ENCODE data around the gene OXGR1.
"Not testable (repeated sequence)": the region's sequence is repeated elsewhere in the genome, so short reads cannot be mapped to it uniquely, and the experiment has no call there.

OXGR1 gene

DNA sequence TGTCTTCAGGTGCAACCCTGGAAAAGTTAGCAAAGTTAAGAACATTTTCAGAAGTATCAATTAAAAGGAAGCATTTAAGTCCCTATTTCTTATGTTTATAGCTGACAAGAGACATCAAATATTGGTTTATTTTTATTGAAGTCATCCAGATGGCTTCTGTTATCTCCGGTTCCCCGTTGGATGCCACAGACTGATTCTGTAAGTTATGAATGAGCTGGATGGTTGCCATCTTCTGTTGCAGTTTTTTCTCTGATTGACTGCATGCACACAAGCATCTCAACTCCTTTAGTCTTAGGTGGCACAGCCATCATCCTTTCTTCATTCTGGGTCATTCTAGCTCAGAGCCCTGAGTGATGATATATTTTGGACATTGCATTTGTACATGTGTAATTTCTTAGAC is 10.6 kb upstream of the OXGR1 start:
- no peak for DNase-seq

GRCh38 chr13:97004096-97004876 is 10.0 kb upstream of the OXGR1 start:
- no peak for DNase-seq

DNA sequence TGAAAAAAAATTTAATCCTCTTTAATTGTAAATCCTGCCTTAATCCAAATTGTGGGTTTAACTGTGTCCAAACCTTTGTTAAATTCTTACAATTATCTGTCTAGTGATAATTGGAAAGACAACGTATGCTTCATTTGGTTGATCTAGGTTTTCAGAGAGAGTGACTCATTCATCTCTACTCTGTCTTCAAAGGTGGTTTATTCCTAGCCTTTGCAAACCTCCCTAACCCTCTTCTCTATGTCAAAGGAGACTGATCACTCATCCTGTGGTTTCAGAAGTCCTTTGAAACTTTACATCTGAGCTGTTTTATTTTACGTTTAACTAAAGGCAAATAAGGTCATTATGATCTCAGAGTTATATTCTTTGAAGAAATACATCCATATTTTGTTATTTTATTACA is 8.8 kb upstream of the OXGR1 start:
- no peak for DNase-seq

DNA sequence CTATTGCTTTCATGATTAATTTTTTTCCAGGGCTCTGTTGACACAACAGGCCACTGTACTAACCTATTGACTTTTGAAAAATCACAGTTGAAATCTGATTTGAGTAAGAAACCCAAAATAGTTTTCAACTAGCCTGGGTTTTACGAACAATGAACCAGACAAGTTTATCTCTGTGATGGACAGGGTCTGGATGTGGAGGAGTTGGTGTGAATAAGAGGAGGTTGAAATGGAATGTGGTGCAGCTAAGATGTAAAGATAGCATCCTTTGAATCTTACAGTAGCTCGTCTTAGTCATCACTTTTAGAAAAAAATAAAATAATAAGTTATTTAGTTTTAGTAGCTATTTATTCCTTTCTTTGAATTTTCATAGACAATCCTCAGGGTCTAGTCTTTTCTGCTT is 8.3 kb upstream of the OXGR1 start:
- DNase-seq, result no peak

- DNase-seq, result no peak
Observed at GRCh38 chr13:97001636-97002035, 7.4 kb upstream of the OXGR1 start.

DNA sequence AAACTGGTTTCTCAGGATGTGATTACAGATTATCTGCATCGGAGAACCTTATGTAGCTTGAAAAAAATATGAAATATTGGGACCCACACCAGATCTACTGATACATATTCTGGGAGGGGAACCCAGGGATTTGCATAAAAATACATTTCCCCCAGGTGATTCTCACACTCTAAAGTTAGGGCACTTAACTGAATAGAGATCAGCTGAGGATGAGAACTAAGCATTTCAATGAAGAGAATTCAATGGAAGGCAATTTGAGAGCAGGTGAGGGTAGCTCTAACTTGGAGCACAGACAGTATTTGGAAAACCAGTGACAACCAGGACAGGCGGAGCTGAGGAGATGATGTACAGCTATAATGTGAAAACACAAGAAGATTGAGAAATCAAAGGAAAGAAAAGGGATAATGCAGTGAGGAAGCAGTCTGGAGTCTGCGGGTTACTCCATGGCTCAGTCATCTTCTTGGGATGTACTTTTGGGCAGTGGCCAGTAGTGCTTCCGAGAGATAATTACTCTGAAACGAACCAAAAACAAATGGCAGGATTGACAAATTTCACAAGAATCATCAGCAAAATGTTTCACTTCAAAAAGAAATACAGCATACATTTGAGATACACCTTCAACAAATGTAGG is 6.1 kb upstream of the OXGR1 start:
- DNase-seq, result no peak

DNA sequence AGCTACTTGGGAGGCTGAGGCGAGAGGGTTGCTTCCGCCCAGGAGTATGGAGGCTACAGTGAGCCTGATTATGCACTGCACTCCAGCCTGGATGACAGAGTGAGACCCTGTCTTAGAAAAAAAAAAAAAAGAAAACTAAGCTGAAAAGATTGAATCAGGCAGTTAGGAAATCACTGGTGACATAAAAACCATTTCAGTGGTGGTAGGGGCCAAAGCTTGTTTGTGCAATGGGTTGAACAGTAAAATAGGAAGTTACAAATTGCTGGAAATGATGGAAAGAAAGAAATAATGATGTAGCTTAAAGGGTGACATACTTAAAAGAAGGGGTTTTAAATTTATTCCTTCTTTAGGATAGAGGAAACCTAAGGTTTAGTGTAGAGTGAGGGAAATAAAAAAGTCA is 4.8 kb upstream of the OXGR1 start:
- DNase-seq, result no peak

DNA sequence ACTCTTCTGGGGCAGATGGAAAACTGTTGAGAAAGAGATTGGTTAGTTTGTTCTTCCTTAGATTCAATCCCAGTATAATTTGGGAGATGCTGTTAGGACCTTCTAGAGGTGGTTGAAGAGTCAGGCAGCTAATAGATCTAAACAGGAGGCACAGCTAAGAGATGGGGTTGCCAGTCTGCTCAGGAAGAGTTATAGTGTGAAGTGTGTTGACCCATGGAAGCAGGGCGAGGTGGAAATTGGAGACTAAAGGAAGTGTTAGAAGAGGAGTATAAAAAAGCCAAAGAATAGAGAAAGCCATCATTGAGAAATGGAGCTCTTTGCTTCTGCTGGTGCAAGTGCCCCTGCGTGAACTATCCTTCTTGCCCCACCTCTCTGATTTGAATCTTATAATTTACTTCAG is 3.8 kb upstream of the OXGR1 start:
- DNase-seq, result no peak

- no peak for DNase-seq
Observed at GRCh38 chr13:96996886-96997285, 2.6 kb upstream of the OXGR1 start.

DNA sequence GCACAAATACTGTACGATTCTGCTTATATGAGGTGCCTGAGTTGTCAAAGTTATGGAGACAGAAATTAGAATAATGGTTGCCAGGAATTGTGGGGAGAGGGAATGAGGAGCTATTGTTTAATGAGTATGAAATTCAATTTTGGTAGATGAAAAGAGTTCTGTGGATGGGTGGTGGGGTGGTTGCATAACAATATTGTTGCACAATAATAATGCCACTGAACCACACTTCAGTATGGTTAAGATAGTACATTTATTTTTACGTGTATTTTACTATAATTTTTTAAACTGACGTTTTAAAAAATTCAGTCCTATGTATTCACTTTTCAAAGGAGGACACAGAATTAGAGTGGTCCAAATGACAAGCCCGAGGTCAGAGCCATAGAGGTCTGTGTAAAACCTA is 1.8 kb upstream of the OXGR1 start:
- no peak for DNase-seq

DNA sequence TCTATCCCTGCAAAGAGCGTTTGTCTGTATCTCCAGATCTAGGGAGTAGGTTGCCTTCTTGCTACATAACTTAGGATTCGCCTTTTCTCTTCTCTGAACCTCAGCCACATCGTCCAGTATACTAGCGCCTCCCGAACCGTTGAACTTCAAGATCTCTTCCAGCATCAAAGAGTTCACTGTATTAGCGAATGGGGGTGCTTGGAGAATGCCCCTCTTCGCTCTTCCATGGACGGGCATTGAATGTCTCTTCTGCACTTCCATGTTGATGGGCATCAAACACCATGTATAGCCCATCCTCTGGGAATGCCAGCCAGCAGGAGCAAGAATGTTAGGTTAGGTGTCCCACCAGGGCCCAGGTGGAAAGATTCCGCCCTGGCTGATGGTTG is 575 bp upstream of the OXGR1 start:
- DNase-seq, result no peak

- DNase-seq, result no peak
Observed at GRCh38 chr13:96993634-96994016, 651 bp downstream of the OXGR1 start.

GRCh38 chr13:96992633-96993032 is 1.6 kb downstream of the OXGR1 start:
- DNase-seq, result no peak

GRCh38 chr13:96991072-96991471 is 3.2 kb downstream of the OXGR1 start:
- no peak for DNase-seq

GRCh38 chr13:96988441-96988840 is 5.8 kb downstream of the OXGR1 start:
- no peak for DNase-seq

- peak; percentile 99 for DNase-seq
Observed at GRCh38 chr13:96984051-96984508, 10.2 kb downstream of the OXGR1 start.

DNA sequence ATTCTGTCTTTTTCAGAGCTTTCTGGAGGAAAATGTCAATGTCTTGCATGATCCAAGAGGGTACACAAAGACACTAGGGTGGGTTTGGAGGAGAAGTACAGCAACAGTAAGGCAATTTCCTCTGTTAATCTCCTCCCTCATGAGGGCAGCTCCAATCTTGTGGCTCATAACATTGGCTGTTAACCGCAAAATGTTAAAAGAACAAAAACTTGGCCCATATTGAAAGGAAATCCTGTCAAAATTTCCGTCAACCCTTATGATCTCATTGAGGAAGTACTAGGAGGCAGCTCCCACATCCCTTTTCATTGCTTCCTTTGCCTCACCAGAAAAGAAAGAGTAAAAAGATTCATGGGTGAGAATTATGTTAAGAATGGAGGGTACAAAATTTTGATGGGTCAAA is 11.6 kb downstream of the OXGR1 start:
- no peak for DNase-seq

GRCh38 chr13:96979861-96980260 is 14.4 kb downstream of the OXGR1 start:
- DNase-seq, result not testable (repeated sequence)

GRCh38 chr13:96968027-96968426 is 26.2 kb downstream of the OXGR1 start:
- no peak for DNase-seq

DNA sequence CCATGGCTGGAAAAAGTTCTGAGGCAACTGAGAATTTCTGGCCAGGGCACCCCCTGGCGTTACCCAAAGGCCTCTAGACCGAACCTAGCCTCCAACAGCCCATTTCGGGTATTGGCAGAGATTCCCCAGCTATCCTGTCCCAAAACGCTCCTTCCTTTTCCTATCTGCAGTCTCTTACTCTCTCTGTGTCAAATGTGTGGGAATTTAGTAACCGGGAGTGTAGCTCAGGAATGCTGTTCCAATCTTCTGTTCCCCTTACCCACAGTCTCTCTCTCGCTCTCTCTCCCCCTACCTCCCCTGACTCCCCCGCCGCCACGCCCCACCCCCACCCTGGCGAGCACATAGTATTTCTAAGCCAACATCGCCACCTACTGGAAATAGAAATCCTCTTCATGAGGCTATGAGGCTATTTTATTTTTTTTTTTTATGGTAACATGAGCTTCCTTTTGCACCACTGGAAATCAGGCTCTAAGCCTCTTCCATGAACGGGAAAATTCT is 27.0 kb downstream of the OXGR1 start:
- DNase-seq, result peak; percentile 28

- DNase-seq, result no peak
Observed at GRCh38 chr13:96966415-96967102, 27.7 kb downstream of the OXGR1 start.

DNA sequence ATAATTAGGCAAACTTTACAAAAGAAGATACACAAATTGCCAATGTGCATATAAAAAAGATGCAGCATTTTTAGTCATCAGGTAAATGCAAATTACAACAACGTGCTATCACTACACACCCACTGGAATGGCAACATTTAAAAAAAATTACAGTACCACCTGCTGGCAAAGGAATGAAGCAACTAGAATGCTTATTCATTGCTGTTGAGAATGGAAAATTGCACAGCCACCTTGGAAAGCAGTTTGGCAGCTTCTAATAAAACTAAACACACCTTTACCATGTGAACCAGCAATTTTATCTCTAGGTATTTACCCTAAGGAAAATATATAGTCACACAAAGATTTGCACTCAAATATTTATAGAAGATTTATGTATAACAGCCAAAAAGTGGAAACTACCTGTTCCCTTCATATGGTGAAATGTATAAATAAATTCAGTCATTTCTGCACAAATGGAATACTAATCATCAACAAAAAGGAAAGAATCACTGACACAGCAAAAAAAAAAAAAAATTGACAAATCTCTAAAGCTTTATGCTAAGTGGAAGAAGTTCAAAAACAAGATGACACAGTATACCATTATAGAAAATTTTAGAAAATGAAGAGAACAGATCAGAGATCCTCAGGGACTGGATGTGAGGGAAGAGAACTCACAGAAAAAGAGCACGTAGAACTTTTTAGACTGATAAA is 30.3 kb downstream of the OXGR1 start:
- peak; percentile 58 for DNase-seq

DNA sequence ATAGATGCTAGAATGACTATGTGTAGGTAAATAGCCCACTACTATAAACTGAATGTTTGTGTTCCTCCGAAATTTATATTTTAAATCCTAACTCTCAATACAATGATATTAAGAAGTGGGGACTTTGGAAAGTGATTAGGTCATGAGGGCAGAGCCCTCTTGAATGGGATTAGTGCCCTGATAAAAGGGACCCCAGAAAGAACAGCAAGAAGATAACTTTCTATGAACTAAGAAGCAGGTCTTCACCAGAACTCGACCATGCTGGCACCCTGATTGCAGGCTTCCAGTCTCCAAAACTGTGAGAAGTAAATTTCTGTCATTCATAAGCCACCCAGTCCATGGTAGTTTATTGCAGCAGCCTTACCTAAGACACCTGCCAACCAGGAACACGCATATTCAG is 33.9 kb downstream of the OXGR1 start:
- no peak for DNase-seq
